ENCODE measurements around the gene ALG14.

DNA sequence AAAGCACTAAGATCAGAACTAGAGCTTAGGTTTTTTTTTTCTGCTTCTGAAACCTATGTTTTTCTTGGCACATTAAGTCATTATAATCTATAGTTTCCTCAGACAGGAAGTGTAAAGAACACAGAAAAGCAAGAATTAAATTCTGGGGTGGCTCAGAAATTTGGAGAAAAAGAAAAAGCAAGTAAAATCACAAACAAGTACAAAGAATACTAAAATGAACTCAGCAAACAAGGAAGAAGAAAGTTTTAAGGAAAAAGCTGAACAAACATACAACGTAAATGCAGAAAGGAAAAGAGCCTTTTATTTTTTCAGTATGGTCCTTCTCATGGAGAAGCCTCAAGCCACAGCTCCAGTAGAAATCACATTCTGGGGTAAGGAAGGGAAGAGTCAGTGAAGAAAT is 137.3 kb downstream of the ALG14 start:
- no peak for TF ChIP-seq POLR2A (IDR thresholded peaks at IDR 0.05)
- TF ChIP-seq, protein P1, sequence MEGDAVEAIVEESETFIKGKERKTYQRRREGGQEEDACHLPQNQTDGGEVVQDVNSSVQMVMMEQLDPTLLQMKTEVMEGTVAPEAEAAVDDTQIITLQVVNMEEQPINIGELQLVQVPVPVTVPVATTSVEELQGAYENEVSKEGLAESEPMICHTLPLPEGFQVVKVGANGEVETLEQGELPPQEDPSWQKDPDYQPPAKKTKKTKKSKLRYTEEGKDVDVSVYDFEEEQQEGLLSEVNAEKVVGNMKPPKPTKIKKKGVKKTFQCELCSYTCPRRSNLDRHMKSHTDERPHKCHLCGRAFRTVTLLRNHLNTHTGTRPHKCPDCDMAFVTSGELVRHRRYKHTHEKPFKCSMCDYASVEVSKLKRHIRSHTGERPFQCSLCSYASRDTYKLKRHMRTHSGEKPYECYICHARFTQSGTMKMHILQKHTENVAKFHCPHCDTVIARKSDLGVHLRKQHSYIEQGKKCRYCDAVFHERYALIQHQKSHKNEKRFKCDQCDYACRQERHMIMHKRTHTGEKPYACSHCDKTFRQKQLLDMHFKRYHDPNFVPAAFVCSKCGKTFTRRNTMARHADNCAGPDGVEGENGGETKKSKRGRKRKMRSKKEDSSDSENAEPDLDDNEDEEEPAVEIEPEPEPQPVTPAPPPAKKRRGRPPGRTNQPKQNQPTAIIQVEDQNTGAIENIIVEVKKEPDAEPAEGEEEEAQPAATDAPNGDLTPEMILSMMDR (IDR thresholded peaks at IDR 0.05) = no peak

All from thyroid gland (tissue), 4 donors.